Measurements from ENCODE around the gene MKRN2. TPM values are rescaled to one million over a fixed set of nuclear protein-coding genes. Genes with fewer than 3 reads are reported as not detected.
"Not testable (repeated sequence)": the region's sequence is repeated elsewhere in the genome, so short reads cannot be mapped to it uniquely, and the experiment has no call there.

Gene MKRN2
- total and polyA plus RNA-seq, 2 donors, result 26.4 to 30.0 TPM

DNA sequence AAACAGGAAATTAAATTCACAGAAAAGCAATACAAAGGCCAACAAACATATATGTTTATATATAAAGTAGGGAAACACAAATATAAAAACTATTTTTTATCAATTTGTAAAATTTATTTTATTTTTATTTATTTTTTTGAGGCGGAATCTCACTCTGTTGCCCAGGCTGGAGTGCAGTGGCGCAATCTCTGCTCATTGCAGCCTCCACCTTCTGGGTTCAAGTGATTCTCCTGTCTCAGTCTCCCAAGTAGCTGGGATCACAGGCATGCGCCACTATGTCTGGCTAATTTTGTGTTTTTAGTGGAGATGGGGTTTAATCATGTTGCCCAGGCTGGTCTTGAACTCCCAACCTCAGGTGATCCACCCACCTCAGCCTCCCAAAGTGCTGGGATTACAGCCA lies 68.1 kb downstream of the MKRN2 start:
- H3K27me3 ChIP-seq (ENCODE audit: control insufficient read depth in 2 of 2, insufficient read depth in 1 of 2, low read length in 1 of 2); H3K27ac ChIP-seq (ENCODE audit: low read depth in 1 of 2, low read length in 1 of 2); H3K4me3 ChIP-seq (ENCODE audit: low read length in 2 of 2); H3K36me3 ChIP-seq (ENCODE audit: control insufficient read depth in 2 of 2, insufficient read depth in 2 of 2, low read length in 1 of 2); H3K4me1 ChIP-seq (ENCODE audit: control insufficient read depth in 2 of 2, insufficient read depth in 2 of 2, low read length in 2 of 2); H3K9me3 ChIP-seq (ENCODE audit: control insufficient read depth in 2 of 2, insufficient read depth in 1 of 2, low read length in 1 of 2); DNase-seq (ENCODE audit: low read depth in 6 of 9, low spot score in 9 of 9): not testable (repeated sequence)
- WGBS, result 99% methylated on average over 3 of the region's 3 CpGs

GRCh38 chr3:12627370-12627769 lies 70.5 kb downstream of the MKRN2 start:
- H3K27ac ChIP-seq (ENCODE audit: low read depth in 1 of 2, low read length in 1 of 2), result no peak overlapping the region
- no peaks in the 10 kb centered on the region for H3K27me3 ChIP-seq (ENCODE audit: control insufficient read depth in 2 of 2, insufficient read depth in 1 of 2, low read length in 1 of 2)
- whole genome bisulfite sequencing, result 94% methylated on average over 4 of the region's 4 CpGs
- H3K36me3 ChIP-seq (ENCODE audit: control insufficient read depth in 2 of 2, insufficient read depth in 2 of 2, low read length in 1 of 2), result peaks cover 0 to 2% of the 10 kb centered on the region in 2 donors
- no peak for DNase-seq (ENCODE audit: low read depth in 6 of 9, low spot score in 9 of 9)
- peaks cover 0 to 8% of the 10 kb centered on the region in 2 donors for H3K4me1 ChIP-seq (ENCODE audit: control insufficient read depth in 2 of 2, insufficient read depth in 2 of 2, low read length in 2 of 2)
- no peaks in the 10 kb centered on the region for H3K9me3 ChIP-seq (ENCODE audit: control insufficient read depth in 2 of 2, insufficient read depth in 1 of 2, low read length in 1 of 2)
- no peak overlapping the region for H3K4me3 ChIP-seq (ENCODE audit: low read length in 2 of 2)

DNA sequence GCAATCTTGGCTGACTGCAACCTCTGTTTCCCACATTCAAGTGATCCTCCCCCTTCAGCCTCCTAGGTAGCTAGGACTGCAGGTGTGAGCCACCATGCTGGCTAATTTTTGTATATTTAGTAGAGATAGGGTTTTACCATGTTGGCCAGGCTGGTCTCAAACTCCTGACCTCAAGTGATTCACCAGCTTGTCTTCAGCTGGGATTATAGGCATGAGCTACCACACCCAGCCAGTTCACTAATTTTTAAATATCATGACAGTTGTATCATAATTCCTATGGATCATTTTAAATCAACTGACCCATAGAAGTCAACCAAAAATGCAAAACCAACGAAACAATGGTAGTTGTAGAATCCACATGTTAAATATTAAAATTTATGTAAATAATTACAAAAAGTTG lies 71.9 kb downstream of the MKRN2 start:
- no peaks in the 10 kb centered on the region for H3K27me3 ChIP-seq (ENCODE audit: control insufficient read depth in 2 of 2, insufficient read depth in 1 of 2, low read length in 1 of 2)
- H3K36me3 ChIP-seq (ENCODE audit: control insufficient read depth in 2 of 2, insufficient read depth in 2 of 2, low read length in 1 of 2), result peaks cover 0 to 2% of the 10 kb centered on the region in 2 donors
- DNase-seq (ENCODE audit: low read depth in 6 of 9, low spot score in 9 of 9), result no peak
- no peak overlapping the region for H3K4me3 ChIP-seq (ENCODE audit: low read length in 2 of 2)
- 95% methylated on average over 1 of the region's 1 CpG for WGBS
- peaks cover 0 to 8% of the 10 kb centered on the region in 2 donors for H3K4me1 ChIP-seq (ENCODE audit: control insufficient read depth in 2 of 2, insufficient read depth in 2 of 2, low read length in 2 of 2)
- H3K27ac ChIP-seq (ENCODE audit: low read depth in 1 of 2, low read length in 1 of 2), result no peak overlapping the region
- H3K9me3 ChIP-seq (ENCODE audit: control insufficient read depth in 2 of 2, insufficient read depth in 1 of 2, low read length in 1 of 2), result no peaks in the 10 kb centered on the region

DNA sequence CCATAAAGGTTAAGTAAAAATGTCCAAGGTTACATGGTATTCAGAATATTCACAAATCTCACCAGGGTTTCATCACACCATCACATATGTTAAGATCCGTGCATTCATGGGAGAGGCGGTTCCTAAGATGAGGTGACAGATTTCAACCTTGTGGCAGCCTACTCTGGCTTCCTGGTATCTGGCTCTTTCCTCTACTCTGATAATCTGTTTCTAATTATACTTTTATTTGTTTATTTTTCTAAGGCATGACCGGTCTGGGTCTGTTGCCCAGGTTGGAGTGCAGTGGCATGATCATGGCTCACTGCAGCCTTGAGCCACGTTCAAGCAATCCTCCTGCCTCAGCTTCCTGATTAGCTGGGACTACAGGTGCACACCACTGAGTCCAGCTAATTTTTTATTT lies 72.7 kb downstream of the MKRN2 start:
- Histone ChIP-seq H3K27me3 (ENCODE audit: control insufficient read depth in 2 of 2, insufficient read depth in 1 of 2, low read length in 1 of 2) (no peaks in the 10 kb centered on the region), H3K9me3 (ENCODE audit: control insufficient read depth in 2 of 2, insufficient read depth in 1 of 2, low read length in 1 of 2) (no peaks in the 10 kb centered on the region), H3K27ac (ENCODE audit: low read depth in 1 of 2, low read length in 1 of 2) (no peak overlapping the region), H3K4me1 (ENCODE audit: control insufficient read depth in 2 of 2, insufficient read depth in 2 of 2, low read length in 2 of 2) (peaks cover 0 to 8% of the 10 kb centered on the region in 2 donors), H3K36me3 (ENCODE audit: control insufficient read depth in 2 of 2, insufficient read depth in 2 of 2, low read length in 1 of 2) (peaks cover 0 to 3% of the 10 kb centered on the region in 2 donors), H3K4me3 (ENCODE audit: low read length in 2 of 2) (no peak overlapping the region)
- no peak for DNase-seq (ENCODE audit: low read depth in 6 of 9, low spot score in 9 of 9)
- 91% methylated on average over 4 of the region's 4 CpGs for WGBS

- peaks cover 0 to 8% of the 10 kb centered on the region in 2 donors for H3K4me1 ChIP-seq (ENCODE audit: control insufficient read depth in 2 of 2, insufficient read depth in 2 of 2, low read length in 2 of 2)
- no peaks in the 10 kb centered on the region for H3K9me3 ChIP-seq (ENCODE audit: control insufficient read depth in 2 of 2, insufficient read depth in 1 of 2, low read length in 1 of 2)
- peaks cover 0 to 4% of the 10 kb centered on the region in 2 donors for H3K36me3 ChIP-seq (ENCODE audit: control insufficient read depth in 2 of 2, insufficient read depth in 2 of 2, low read length in 1 of 2)
- no peak overlapping the region for H3K4me3 ChIP-seq (ENCODE audit: low read length in 2 of 2)
- H3K27ac ChIP-seq (ENCODE audit: low read depth in 1 of 2, low read length in 1 of 2), result no peak overlapping the region
- DNase-seq (ENCODE audit: low read depth in 6 of 9, low spot score in 9 of 9), result no peak
- no peaks in the 10 kb centered on the region for H3K27me3 ChIP-seq (ENCODE audit: control insufficient read depth in 2 of 2, insufficient read depth in 1 of 2, low read length in 1 of 2)
- 97% methylated on average over 2 of the region's 2 CpGs for WGBS
Measured at GRCh38 chr3:12630292-12630691, 73.4 kb downstream of the MKRN2 start.

- not testable (repeated sequence) for H3K4me1 ChIP-seq (ENCODE audit: control insufficient read depth in 2 of 2, insufficient read depth in 2 of 2, low read length in 2 of 2); DNase-seq (ENCODE audit: low read depth in 6 of 9, low spot score in 9 of 9); H3K4me3 ChIP-seq (ENCODE audit: low read length in 2 of 2); H3K36me3 ChIP-seq (ENCODE audit: control insufficient read depth in 2 of 2, insufficient read depth in 2 of 2, low read length in 1 of 2); H3K27me3 ChIP-seq (ENCODE audit: control insufficient read depth in 2 of 2, insufficient read depth in 1 of 2, low read length in 1 of 2); H3K9me3 ChIP-seq (ENCODE audit: control insufficient read depth in 2 of 2, insufficient read depth in 1 of 2, low read length in 1 of 2); H3K27ac ChIP-seq (ENCODE audit: low read depth in 1 of 2, low read length in 1 of 2)
- WGBS, result 97% methylated on average over 7 of the region's 7 CpGs
Measured at GRCh38 chr3:12630843-12631242, 74.0 kb downstream of the MKRN2 start.

- Histone ChIP-seq H3K4me1 (ENCODE audit: control insufficient read depth in 2 of 2, insufficient read depth in 2 of 2, low read length in 2 of 2) (no peaks in the 10 kb centered on the region), H3K36me3 (ENCODE audit: control insufficient read depth in 2 of 2, insufficient read depth in 2 of 2, low read length in 1 of 2) (peaks cover 2 to 4% of the 10 kb centered on the region in 2 donors), H3K4me3 (ENCODE audit: low read length in 2 of 2) (no peak overlapping the region), H3K9me3 (ENCODE audit: control insufficient read depth in 2 of 2, insufficient read depth in 1 of 2, low read length in 1 of 2) (no peaks in the 10 kb centered on the region), H3K27ac (ENCODE audit: low read depth in 1 of 2, low read length in 1 of 2) (no peak overlapping the region), H3K27me3 (ENCODE audit: control insufficient read depth in 2 of 2, insufficient read depth in 1 of 2, low read length in 1 of 2) (no peaks in the 10 kb centered on the region)
- WGBS, result 97% methylated on average over 2 of the region's 2 CpGs
- DNase-seq (ENCODE audit: low read depth in 6 of 9, low spot score in 9 of 9), result no peak
Measured at GRCh38 chr3:12632523-12632922, 75.6 kb downstream of the MKRN2 start.

GRCh38 chr3:12633108-12633507 lies 76.2 kb downstream of the MKRN2 start:
- DNase-seq (ENCODE audit: low read depth in 6 of 9, low spot score in 9 of 9), result no peak
- H3K9me3 ChIP-seq (ENCODE audit: control insufficient read depth in 2 of 2, insufficient read depth in 1 of 2, low read length in 1 of 2), result no peaks in the 10 kb centered on the region
- H3K27me3 ChIP-seq (ENCODE audit: control insufficient read depth in 2 of 2, insufficient read depth in 1 of 2, low read length in 1 of 2), result no peaks in the 10 kb centered on the region
- H3K36me3 ChIP-seq (ENCODE audit: control insufficient read depth in 2 of 2, insufficient read depth in 2 of 2, low read length in 1 of 2), result peaks cover 4 to 7% of the 10 kb centered on the region in 2 donors
- over 99% methylated on average over 4 of the region's 4 CpGs for WGBS
- no peaks in the 10 kb centered on the region for H3K4me1 ChIP-seq (ENCODE audit: control insufficient read depth in 2 of 2, insufficient read depth in 2 of 2, low read length in 2 of 2)
- no peak overlapping the region for H3K4me3 ChIP-seq (ENCODE audit: low read length in 2 of 2)
- H3K27ac ChIP-seq (ENCODE audit: low read depth in 1 of 2, low read length in 1 of 2), result no peak overlapping the region

All from thymus (tissue), 11 donors.